AG10803 (cell line): ENCODE measurements around the gene RNF212B.

Source experiments
- DNase-seq: peaks from one replicate; pipeline ENCODE4 v3.0.0; 2010; ENCODE audit warnings: low read depth
- H3K4me3 ChIP-seq: 2 replicates; pipeline ENCODE4 v1.5.1; 2011; ENCODE audit warnings: mild to moderate bottlenecking, low read length, control low read depth
- CTCF ChIP-seq: conservative IDR thresholded peaks from 2 replicates; pipeline ENCODE4 v1.5.1; 2011; ENCODE audit warnings: mild to moderate bottlenecking, low read length, control low read depth, inconsistent platforms

The RNF212B gene

GRCh38 chr14:23299211-23299957 lies 61.6 kb downstream of the RNF212B start:
- no peak overlapping the region for H3K4me3 ChIP-seq
- peak; percentile 75 for DNase-seq
- peak; percentile 48 for TF ChIP-seq CTCF

GRCh38 chr14:23299986-23300686 lies 62.4 kb downstream of the RNF212B start:
- TF ChIP-seq CTCF, result no peak
- H3K4me3 ChIP-seq, result peak overlapping the region; percentile 85
- DNase-seq, result no peak

- TF ChIP-seq CTCF, result no peak
- H3K4me3 ChIP-seq, result peak overlapping the region; percentile 85
- DNase-seq, result no peak
Measured at GRCh38 chr14:23300687-23301223, 63.0 kb downstream of the RNF212B start.

- peak overlapping the region; percentile 85 for H3K4me3 ChIP-seq
- peak; percentile 98 for DNase-seq
- TF ChIP-seq CTCF, result peak; percentile 57
Measured at GRCh38 chr14:23301288-23301968, 63.7 kb downstream of the RNF212B start.

- H3K4me3 ChIP-seq, result peak overlapping the region; percentile 74
- DNase-seq, result no peak
- no peak for TF ChIP-seq CTCF
Measured at GRCh38 chr14:23301969-23302289, 64.2 kb downstream of the RNF212B start.

- TF ChIP-seq CTCF, result no peak
- H3K4me3 ChIP-seq, result peak within 1 kb of the TSS; percentile 74
- peak; percentile 36 for DNase-seq
Measured at GRCh38 chr14:23302290-23303225, 64.8 kb downstream of the RNF212B start, which contains the start of gene PPP1R3E. Gene PPP1R3E, minus strand, starts transcription at chr14:23302859. Its CDS starts 283 bp downstream, at chr14:23302576.
